Keratinocyte (primary cell): ENCODE measurements around the gene SLC44A1. TPM values are rescaled to one million over a fixed set of nuclear protein-coding genes. Genes with fewer than 3 reads are reported as not detected.

ENCODE experiments used
- DNase-seq: peaks from one replicate; pipeline ENCODE4 v3.0.0-alpha.2; 2011; ENCODE audit warnings: low read depth, missing footprints, low spot score
- FAIRE-seq: peaks from 2 replicates; lab custom pipeline; 2011; peaks lifted over from hg19 to GRCh38; lab: Jason Lieb, UNC
- H2AFZ ChIP-seq: 2 replicates; pipeline ENCODE4 v1.6.0; 2012; ENCODE audit warnings: low read length, control low read depth, inconsistent platforms; ENCODE audit not compliant: control insufficient read depth
- H3K27ac ChIP-seq: 2 replicates; pipeline ENCODE4 v1.5.1; 2011; ENCODE audit warnings: low read length; ENCODE audit not compliant: control insufficient read depth, insufficient read depth
- H3K27me3 ChIP-seq: 3 replicates; pipeline ENCODE4 v1.6.0; 2011; ENCODE audit warnings: low read length; ENCODE audit not compliant: control insufficient read depth, insufficient read depth; ENCODE audit errors: extremely low read depth
- H3K36me3 ChIP-seq, 2 experiments: 2 replicates in 1 of 2; 3 replicates in 1 of 2; pipeline ENCODE4 v1.5.1; 2011; ENCODE audit warnings: low read length in 2 of 2, mild to moderate bottlenecking in 1 of 2; ENCODE audit not compliant: control insufficient read depth in 2 of 2, insufficient read depth in 2 of 2; ENCODE audit errors: extremely low read depth in 1 of 2
- H3K4me1 ChIP-seq: 3 replicates; pipeline ENCODE4 v1.5.1; 2011; ENCODE audit warnings: low read length; ENCODE audit not compliant: control insufficient read depth, insufficient read depth; ENCODE audit errors: extremely low read depth
- H3K4me2 ChIP-seq: 3 replicates; pipeline ENCODE4 v1.6.0; 2011; ENCODE audit warnings: low read depth, low read length; ENCODE audit not compliant: control insufficient read depth, insufficient read depth; ENCODE audit errors: extremely low read depth
- H3K4me3 ChIP-seq, 3 experiments: fragments of 200-600 bp in 1 of 3; sonication (generic) in 1 of 3; 2 replicates in 2 of 3; 3 replicates in 1 of 3; pipeline ENCODE4 v1.5.1; 2011 to 2016; ENCODE audit warnings: low read length in 3 of 3, mild to moderate bottlenecking in 3 of 3, control low read depth in 2 of 3, inconsistent platforms in 1 of 3, low read depth in 1 of 3, mixed read lengths in 1 of 3, mixed run types in 1 of 3, moderate library complexity in 1 of 3; ENCODE audit not compliant: control insufficient read depth in 2 of 3, insufficient read depth in 2 of 3; ENCODE audit errors: extremely low read depth in 1 of 3
- H3K79me2 ChIP-seq: 2 replicates; pipeline ENCODE4 v1.6.0; 2012; ENCODE audit warnings: low read length; ENCODE audit not compliant: control insufficient read depth, insufficient read depth
- H3K9ac ChIP-seq: 3 replicates; pipeline ENCODE4 v1.6.0; 2011; ENCODE audit warnings: low read length; ENCODE audit not compliant: control insufficient read depth, insufficient read depth; ENCODE audit errors: extremely low read depth
- H3K9me1 ChIP-seq: 3 replicates; pipeline ENCODE4 v1.6.0; 2011; ENCODE audit warnings: low read length; ENCODE audit not compliant: control insufficient read depth, insufficient read depth; ENCODE audit errors: extremely low read depth
- H3K9me3 ChIP-seq: 2 replicates; pipeline ENCODE4 v1.5.1; 2012; ENCODE audit warnings: low read depth, low read length; ENCODE audit not compliant: control insufficient read depth
- H4K20me1 ChIP-seq: 3 replicates; pipeline ENCODE4 v1.6.0; 2011; ENCODE audit warnings: low read length; ENCODE audit not compliant: control insufficient read depth, insufficient read depth; ENCODE audit errors: extremely low read depth
- EZH2 ChIP-seq: IDR thresholded peaks from one replicate; pipeline ENCODE4 v1.6.1; 2012; ENCODE audit warnings: inconsistent platforms, mild to moderate bottlenecking, low read length, moderate library complexity
- dilution Hi-C: fragments of 300-500 bp; cut with MboI; formaldehyde crosslinking; loops from one replicate; pipeline ENCODE4 v1.7.0; 2020; ENCODE audit warnings: low sequenced_read_pairs; ENCODE audit not compliant: extremely low pct_ligation_motif_present
- polyA plus RNA-seq, 5 experiments: library from polyadenylated mRNA; depleted of rRNA in 3 of 5; stranded (reverse) in 3 of 5; stranded (forward) in 1 of 5; unstranded in 1 of 5; fragments of >200 nt; gene quantifications; 1 replicate in 1 of 5; 2 replicates in 3 of 5; 3 replicates in 1 of 5; pipeline versions ENCODE4 v1.2.1 to v1.2.3, GENCODE V29; 2011 to 2012; ENCODE audit warnings: missing spikeins in 2 of 5, low read depth in 1 of 5, low replicate concordance in 1 of 5
- TF ChIP-seq, protein P1 (sequence below), 3 experiments: IDR thresholded peaks in 1 of 3; conservative IDR thresholded peaks in 1 of 3; optimal IDR thresholded peaks in 1 of 3; 2 replicates in 2 of 3; 3 replicates in 1 of 3; pipeline versions ENCODE3 to v1.5.1; 2011; ENCODE audit warnings: low read length in 3 of 3, mild to moderate bottlenecking in 3 of 3, moderate library complexity in 2 of 3, control low read depth in 1 of 3, inconsistent platforms in 1 of 3; ENCODE audit not compliant: insufficient read depth in 2 of 3; ENCODE audit errors: extremely low read depth in 1 of 3

Gene SLC44A1
- polyA plus RNA-seq, 1 donor (not counting 4 experiments of a cell fraction or from before 2014, with no cell fraction given), result 22.9 TPM

DNA sequence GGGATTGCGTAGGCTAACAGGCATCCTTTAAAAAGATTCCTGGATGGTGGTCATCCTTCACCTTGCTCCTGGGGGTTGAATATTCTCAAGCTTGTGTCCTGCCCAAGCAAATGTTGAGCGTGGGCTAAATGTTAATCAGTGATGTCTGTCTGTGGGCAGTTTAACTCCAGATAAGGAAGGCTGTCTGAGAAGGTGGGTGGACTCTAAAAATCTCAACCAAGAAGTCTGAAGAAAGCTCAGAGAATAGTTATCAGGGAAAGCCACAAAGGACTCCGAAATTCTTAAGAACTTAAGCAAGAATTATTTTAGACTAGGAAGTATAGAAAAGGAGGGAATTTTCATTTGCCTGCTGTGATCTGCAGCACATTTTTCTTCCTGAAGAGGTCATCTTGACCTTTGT is 125.5 kb downstream of the SLC44A1 start:
- Histone ChIP-seq H3K79me2 (no peaks in the 10 kb centered on the region), H4K20me1 (no peaks in the 10 kb centered on the region), H3K9ac (no peak overlapping the region), H3K9me3 (no peaks in the 10 kb centered on the region), H3K27me3 (no peaks in the 10 kb centered on the region), H2AFZ (no peak overlapping the region), H3K4me2 (no peak overlapping the region), H3K4me1 (no peaks in the 10 kb centered on the region), H3K4me3 (no peak overlapping the region), H3K36me3 (peaks cover 0 to 5% of the 10 kb centered on the region in 2 experiments), H3K9me1 (no peaks in the 10 kb centered on the region), H3K27ac (no peak overlapping the region)
- dilution Hi-C loops, result no loop called here
- no peak for DNase-seq
- no peak for TF ChIP-seq EZH2
- TF ChIP-seq, protein P1, sequence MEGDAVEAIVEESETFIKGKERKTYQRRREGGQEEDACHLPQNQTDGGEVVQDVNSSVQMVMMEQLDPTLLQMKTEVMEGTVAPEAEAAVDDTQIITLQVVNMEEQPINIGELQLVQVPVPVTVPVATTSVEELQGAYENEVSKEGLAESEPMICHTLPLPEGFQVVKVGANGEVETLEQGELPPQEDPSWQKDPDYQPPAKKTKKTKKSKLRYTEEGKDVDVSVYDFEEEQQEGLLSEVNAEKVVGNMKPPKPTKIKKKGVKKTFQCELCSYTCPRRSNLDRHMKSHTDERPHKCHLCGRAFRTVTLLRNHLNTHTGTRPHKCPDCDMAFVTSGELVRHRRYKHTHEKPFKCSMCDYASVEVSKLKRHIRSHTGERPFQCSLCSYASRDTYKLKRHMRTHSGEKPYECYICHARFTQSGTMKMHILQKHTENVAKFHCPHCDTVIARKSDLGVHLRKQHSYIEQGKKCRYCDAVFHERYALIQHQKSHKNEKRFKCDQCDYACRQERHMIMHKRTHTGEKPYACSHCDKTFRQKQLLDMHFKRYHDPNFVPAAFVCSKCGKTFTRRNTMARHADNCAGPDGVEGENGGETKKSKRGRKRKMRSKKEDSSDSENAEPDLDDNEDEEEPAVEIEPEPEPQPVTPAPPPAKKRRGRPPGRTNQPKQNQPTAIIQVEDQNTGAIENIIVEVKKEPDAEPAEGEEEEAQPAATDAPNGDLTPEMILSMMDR (optimal IDR thresholded peaks at IDR 0.05 in 1 of 3, IDR thresholded peaks at IDR 0.05 in 1 of 3, conservative IDR thresholded peaks at IDR 0.05 in 1 of 3; ENCODE audit: extremely low read depth in 1 of 3, insufficient read depth in 2 of 3, low read length in 3 of 3), result no peak
- FAIRE-seq, result no peak

DNA sequence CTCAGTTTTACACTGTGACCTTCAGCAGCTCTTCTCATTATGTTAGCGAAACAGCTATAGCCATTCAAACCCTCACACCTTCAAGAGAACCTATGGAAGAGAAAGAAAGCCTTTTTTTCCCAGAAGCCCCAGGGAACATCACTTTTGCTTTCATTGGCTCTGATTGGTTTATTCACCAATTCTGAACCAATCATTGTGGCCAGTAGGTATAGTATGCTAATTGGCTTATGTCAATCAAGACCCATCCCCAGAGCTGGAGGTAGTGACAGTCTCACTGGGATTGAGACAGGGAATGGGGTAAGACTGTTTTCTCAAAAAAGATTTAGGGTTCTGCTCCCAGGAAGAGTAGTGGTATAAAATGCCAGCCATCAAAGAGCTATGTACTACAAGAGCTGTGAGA is 129.3 kb downstream of the SLC44A1 start:
- no peaks in the 10 kb centered on the region for H3K27me3 ChIP-seq
- no peak for FAIRE-seq
- H2AFZ ChIP-seq, result no peak overlapping the region
- H3K4me3 ChIP-seq, result no peak overlapping the region
- H3K79me2 ChIP-seq, result no peaks in the 10 kb centered on the region
- H3K27ac ChIP-seq, result no peak overlapping the region
- H3K36me3 ChIP-seq, result peaks cover 0 to 4% of the 10 kb centered on the region in 2 experiments
- no peaks in the 10 kb centered on the region for H3K9me3 ChIP-seq
- dilution Hi-C loops, result no loop called here
- H3K4me1 ChIP-seq, result no peaks in the 10 kb centered on the region
- H3K9me1 ChIP-seq, result no peaks in the 10 kb centered on the region
- H4K20me1 ChIP-seq, result no peaks in the 10 kb centered on the region
- H3K4me2 ChIP-seq, result no peak overlapping the region
- no peak overlapping the region for H3K9ac ChIP-seq
- DNase-seq, result no peak
- no peak for TF ChIP-seq EZH2
- TF ChIP-seq, protein P1 (optimal IDR thresholded peaks at IDR 0.05 in 1 of 3, IDR thresholded peaks at IDR 0.05 in 1 of 3, conservative IDR thresholded peaks at IDR 0.05 in 1 of 3; ENCODE audit: extremely low read depth in 1 of 3, insufficient read depth in 2 of 3, low read length in 3 of 3), result no peak
